Measurements from ENCODE around the gene TMOD2.

The TMOD2 gene

DNA sequence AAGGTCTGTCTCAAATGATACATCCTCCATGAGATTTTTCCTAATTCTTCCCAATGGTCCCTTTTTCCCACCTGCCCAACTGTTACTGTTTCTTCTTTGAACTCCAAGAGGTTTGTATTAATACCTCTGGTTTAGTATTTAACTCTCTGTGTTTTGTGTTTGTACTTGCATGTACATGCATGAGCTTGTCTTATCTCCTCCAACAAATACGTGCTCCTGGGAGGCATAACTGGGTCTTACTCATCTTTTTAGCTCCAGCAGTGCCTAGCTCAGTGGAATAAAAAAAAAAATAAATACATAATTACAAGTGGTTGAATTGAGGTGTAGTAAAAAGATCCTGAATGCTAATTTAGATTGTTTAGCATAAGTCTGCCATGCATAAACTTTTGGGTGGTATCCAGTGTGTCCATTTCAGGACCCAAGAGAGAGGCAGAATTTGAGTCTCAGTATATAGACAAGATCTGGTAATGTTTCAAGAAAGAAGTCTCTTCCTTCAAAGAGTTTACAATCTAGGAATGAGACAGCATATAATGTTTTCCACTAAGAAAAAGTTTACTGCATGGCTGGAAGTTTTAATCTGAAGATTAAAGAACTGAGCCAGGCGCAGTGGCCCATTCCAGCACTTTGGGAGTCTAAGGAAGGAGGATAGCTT is 12.2 kb upstream of the TMOD2 start:
- TF ChIP-seq CTCF (IDR thresholded peaks at IDR 0.05; ENCODE audit: control insufficient read depth, insufficient read depth, low read depth, low read length, missing control alignments): no peak
- DNase-seq (ENCODE audit: low read depth): no peak
- H3K4me3 ChIP-seq (ENCODE audit: control insufficient read depth, low read depth, low read length): no peak overlapping the region

- no peak for TF ChIP-seq CTCF (IDR thresholded peaks at IDR 0.05; ENCODE audit: control insufficient read depth, insufficient read depth, low read depth, low read length, missing control alignments)
- DNase-seq (ENCODE audit: low read depth): no peak
- H3K4me3 ChIP-seq (ENCODE audit: control insufficient read depth, low read depth, low read length): no peak overlapping the region
These were observed 2.1 kb upstream of the TMOD2 start for GRCh38 chr15:51749307-51749706.

DNA sequence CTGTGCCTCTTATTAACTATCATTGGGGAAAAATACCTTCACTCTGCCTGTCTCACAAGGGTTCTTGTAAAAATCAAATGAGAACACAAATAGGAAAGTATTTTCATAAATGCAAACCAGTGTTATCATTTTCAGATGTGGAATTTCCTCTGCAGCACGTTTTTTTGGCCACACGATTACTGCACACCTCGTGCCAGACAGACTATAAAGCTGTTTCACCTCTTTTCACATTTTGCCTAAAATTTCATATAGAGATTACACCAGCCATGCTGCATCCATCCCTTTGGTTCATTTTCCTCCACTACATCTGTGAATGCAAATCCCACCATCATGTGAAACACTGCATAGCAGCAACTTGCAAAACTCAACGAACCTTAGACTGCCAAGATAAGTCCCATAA is 1.2 kb upstream of the TMOD2 start:
- no peak for DNase-seq (ENCODE audit: low read depth)
- no peak for TF ChIP-seq CTCF (IDR thresholded peaks at IDR 0.05; ENCODE audit: control insufficient read depth, insufficient read depth, low read depth, low read length, missing control alignments)
- no peak overlapping the region for H3K4me3 ChIP-seq (ENCODE audit: control insufficient read depth, low read depth, low read length)

GRCh38 chr15:51751697-51752683 is 593 bp downstream of the TMOD2 start:
- peak overlapping the region; percentile 45 for H3K4me3 ChIP-seq (ENCODE audit: control insufficient read depth, low read depth, low read length)
- no peak for TF ChIP-seq CTCF (IDR thresholded peaks at IDR 0.05; ENCODE audit: control insufficient read depth, insufficient read depth, low read depth, low read length, missing control alignments)
- no peak for DNase-seq (ENCODE audit: low read depth)

GRCh38 chr15:51752888-51753287 is 1.5 kb downstream of the TMOD2 start:
- no peak overlapping the region for H3K4me3 ChIP-seq (ENCODE audit: control insufficient read depth, low read depth, low read length)
- no peak for DNase-seq (ENCODE audit: low read depth)
- no peak for TF ChIP-seq CTCF (IDR thresholded peaks at IDR 0.05; ENCODE audit: control insufficient read depth, insufficient read depth, low read depth, low read length, missing control alignments)

- H3K4me3 ChIP-seq (ENCODE audit: control insufficient read depth, low read depth, low read length): no peak overlapping the region
- DNase-seq (ENCODE audit: low read depth): no peak
- no peak for TF ChIP-seq CTCF (IDR thresholded peaks at IDR 0.05; ENCODE audit: control insufficient read depth, insufficient read depth, low read depth, low read length, missing control alignments)
These were observed 2.9 kb downstream of the TMOD2 start for GRCh38 chr15:51754267-51754666.

Data from AG09309 (cell line).